Activated CD8-positive, alpha-beta memory T cell treated with anti-CD3 and anti-CD28 coated beads for 24 hours (primary cell): Measurements from ENCODE around the gene ASTN2.

Experiments
- DNase-seq: peaks from one replicate; pipeline ENCODE4 v3.0.0-alpha.2; 2020

The ASTN2 gene

DNA sequence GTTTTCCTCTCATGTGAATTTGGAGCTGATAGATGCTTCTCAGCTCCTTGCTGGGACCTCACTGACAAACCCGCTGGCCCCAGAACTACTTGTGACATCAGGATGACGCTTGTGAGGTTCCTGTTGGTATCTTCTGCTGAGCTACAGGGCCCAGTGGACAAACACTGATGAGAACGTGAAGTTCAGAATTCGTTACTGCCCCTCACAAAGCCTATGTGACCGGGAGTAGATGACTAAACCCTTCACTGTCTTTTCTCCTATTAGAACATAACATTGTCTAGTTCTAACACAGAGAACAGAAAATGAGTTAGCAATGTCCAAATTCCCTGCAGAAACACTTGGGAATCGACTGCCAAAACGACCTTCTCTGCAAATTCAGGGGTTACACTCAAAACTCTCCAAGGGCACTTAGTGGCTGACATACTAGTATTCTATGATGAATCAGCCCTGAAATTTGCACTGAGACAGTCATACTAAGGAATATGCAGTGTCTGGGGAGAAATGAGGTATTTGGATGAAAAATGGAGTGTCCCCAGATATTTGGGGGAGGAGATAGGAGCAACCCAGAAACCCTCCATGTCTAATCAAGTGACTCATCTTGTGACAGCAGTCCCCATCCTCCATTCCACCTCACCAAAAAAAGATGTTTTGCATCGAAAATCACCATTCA is 871.0 kb downstream of the ASTN2 start:
- DNase-seq: no peak

DNA sequence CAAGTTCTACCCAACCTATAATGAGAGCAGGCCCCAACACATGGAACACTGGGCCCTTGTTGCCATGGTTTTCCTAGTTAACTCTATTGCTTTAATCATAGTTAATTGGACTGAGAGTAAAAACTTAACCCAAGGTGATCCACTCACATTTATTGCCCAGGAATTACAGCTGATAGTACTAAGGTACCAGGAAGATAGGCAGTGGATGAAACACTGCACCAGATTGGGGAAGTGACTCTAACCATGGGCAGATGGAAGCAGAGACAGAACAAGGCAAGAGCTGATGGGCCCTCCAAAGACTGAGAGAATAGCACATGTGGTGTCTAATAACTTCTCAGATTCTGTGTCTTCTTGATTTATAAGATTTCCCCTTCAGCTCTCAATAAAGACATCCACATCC is 873.5 kb downstream of the ASTN2 start:
- DNase-seq: no peak

DNA sequence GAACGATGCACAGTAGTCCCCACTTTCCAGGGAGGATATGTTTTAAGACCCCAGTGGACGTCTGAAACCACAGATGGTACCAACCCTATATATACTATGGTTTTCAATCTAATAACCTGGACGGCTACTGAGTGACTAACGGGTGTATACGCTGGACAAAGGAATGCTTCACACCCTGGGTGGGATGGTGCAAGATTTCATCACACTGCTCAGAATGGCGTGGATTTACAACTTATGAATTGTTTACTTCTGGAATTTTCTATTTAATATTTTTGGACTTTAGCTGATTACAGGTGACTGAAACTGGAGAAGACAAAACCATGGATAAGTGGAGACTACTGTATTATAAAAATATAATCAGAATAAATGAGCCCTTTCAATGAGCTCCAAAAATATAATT is 875.3 kb downstream of the ASTN2 start:
- no peak for DNase-seq

DNA sequence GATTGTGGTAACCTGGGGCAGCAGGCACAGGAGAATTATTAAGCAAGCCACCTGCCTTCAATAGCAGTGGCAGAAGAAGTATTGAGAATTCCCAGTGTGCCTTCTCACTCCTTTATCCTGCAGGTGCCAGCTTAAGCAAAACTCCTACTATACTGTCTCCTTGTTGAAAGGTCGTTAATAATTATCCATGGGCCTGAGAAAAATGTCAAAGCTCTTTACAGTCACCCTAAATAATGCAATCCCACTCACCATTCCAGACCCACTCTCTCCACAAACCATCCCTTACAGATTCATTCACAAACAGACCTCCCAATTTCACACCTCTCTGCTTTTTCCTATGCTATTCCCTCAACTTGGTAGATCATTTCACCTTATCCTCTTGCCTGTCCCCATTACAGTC is 889.2 kb downstream of the ASTN2 start:
- no peak for DNase-seq

DNA sequence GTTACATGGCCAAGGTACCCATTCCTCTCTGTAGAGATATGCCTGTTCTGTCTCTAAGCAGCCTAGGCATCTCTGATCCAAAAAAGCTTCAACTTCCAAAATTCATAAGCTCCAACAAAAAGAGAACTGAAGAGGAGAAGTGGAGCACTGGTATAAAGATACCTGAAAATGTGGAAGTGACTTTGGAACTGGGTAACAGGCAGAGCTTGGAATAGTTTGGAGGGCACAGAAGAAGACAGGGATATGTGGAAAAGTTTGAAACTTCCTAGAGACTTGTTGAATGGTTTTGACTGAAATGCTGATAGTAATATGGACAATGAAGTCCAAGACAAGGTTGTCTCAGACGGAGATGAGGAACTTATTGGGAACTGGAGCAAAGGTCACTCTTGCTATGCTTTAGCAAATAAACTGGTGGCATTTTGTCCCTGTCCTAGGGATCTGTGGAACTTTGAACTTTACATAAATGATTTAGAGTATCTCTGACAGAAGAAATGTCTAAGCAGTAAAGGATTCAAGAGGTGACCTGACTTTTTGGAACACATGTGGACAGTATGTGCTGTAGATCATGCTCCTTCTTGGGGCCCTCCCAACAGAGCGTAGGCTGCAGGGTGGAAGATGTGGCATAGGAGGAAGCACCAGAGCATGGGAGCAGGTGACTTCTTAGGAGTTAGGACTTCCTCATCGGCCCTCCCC is 889.9 kb downstream of the ASTN2 start:
- no peak for DNase-seq

DNA sequence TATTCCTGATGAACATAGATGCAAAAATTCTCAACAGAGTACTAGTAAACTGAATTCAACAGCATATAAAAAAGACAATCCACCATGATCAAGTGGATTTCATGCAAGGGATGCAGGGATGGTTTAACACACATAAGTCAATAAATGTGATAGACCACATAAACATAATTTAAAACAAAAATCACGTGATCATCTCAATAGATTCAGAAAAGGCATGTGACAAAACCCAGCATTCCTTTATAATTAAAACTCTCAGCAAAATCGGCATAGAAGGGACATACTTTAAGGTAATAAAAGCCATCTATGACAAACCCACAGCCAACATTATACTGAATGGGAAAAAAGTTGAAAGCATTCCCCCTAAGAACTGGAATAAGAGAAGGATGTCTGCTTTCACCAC is 894.6 kb downstream of the ASTN2 start:
- DNase-seq: no peak

DNA sequence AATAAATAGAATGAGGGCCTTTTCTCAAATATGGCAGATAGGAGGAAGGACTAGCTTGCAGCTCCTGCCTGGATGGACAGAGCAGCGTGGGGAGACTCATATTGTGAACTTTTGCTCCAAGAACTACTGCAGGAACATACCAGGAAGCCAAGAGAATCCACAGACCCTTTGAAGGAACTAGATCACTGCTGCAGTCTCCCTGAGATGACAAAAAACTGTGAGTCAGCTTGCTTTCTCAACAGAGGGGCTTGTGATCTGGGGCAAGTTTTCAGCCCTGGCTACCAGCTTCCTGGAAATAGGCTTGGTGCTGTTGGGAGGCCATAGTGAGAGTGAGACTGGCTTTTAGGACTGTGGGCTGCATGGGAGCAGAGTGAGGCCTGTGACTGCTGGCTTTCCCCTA is 898.4 kb downstream of the ASTN2 start:
- no peak for DNase-seq

DNA sequence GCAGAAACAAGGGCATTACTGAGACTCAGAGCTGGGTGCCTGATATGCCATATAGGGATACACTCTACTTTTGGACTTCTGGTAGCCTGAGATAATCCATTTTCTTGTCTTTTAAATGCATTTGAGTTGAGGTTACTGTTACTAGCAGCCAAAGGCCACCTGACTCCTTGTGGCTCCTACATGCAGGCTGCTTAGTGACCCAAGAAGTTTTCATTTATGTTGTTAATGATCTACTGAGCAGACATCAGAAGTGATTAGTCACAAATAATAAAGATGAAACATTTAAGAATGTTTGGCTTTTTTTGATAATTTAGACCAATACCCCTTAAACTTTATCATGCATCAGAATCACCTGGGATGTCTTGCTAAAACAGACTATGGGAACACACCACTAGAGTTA is 899.3 kb downstream of the ASTN2 start:
- DNase-seq: no peak

DNA sequence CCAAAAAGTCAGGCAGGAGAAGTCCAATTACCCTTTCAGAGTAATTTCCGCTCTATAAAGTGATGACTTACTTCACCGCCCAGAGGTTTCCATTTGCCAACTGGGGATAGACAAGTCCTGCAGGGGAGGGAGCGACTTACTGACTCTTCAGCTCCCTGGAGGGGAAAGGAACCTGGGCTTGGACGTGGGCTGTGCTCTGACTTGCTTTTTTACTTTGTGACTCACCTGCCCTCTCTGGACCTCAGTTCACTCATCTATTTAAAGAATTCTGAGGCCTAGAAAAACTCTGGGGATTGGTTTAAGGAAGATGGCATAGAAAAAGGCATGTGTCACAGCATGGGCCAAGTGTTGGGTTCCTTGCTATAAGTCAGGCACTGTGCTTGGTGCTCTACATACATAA is 908.2 kb downstream of the ASTN2 start:
- DNase-seq: no peak

DNA sequence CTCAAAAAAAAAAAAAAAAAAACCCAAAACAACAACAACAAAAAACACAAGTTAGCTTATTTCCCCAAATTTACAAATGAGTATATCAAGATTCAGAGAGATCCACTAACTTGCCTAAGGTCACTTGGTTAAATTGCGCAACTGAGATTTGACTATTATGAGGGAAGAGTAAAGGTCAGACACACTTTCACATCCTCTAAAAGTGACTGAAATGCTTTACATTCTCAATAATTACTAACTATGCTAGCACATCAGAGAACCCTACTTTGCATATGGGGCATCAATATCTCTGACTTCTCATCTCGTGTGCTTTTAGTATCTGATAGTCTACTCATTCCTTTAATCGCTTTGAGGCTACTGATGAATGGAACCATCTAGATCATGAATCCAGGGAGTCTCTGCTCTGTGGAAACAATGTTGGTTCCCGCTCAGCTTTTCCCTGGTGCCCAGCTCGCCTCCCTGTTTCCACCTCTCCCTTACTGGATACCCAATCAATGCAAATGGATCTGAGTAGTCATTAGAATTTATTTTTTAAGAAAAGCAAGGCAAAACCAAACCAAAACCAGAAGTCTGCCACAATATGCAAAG is 909.9 kb downstream of the ASTN2 start:
- DNase-seq: no peak

DNA sequence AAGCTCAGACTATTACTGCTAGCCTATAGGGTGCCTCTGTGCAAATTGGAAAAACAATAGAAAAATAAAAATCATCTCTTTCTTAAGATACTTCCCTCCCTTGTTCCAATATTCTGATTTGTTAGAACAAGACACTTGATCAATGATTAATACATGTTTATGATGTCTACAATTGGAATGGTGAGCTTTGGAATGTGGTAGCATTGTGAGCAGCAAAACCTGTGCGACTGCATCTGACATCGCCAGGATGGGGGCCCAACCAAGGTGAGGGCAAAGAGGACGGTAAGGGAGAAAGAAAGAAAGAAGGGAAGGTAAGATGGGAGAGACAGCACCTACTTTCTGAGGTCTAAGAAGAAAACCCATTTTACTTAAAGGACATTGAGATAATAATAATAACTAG is 910.8 kb downstream of the ASTN2 start:
- no peak for DNase-seq

DNA sequence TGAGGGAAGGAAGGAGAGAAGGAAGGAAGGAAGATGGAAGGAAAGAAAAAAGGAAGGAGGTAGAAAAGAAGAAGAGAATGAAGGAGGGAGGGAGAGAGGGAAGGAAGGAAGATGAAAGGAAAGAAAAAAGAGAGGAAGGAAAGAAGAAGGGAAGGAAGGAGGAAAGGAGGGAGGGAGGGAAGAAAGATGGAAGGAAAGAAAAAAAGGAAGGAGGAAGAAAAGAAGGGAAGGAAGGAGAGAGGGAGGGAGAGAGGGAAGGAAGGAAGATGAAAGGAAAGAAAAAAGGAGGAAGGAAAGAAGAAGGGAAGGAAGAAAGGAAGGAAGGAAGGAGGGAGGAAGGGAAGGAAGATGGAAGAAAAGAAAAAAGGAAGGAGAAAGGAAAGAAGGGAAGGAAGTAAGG is 912.1 kb downstream of the ASTN2 start:
- no peak for DNase-seq

DNA sequence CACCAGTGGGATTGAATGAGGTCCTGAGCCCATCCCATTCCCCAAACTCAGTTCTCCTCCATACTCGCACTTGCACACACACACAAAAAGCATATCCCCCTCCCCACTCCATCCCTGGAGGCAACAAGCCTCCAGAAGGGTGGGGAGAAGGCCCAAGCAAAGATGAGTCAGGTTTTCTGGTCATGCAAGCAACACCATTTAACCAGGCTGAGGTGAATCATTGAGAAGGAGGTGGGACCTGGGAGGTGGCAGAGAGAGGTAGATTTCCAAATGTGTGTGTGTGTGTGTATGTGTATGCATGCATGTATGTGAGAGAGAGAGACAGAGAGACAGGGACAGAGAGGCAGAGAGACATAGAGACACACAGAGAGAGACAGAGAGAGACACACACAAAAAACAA is 913.0 kb downstream of the ASTN2 start:
- DNase-seq: no peak

DNA sequence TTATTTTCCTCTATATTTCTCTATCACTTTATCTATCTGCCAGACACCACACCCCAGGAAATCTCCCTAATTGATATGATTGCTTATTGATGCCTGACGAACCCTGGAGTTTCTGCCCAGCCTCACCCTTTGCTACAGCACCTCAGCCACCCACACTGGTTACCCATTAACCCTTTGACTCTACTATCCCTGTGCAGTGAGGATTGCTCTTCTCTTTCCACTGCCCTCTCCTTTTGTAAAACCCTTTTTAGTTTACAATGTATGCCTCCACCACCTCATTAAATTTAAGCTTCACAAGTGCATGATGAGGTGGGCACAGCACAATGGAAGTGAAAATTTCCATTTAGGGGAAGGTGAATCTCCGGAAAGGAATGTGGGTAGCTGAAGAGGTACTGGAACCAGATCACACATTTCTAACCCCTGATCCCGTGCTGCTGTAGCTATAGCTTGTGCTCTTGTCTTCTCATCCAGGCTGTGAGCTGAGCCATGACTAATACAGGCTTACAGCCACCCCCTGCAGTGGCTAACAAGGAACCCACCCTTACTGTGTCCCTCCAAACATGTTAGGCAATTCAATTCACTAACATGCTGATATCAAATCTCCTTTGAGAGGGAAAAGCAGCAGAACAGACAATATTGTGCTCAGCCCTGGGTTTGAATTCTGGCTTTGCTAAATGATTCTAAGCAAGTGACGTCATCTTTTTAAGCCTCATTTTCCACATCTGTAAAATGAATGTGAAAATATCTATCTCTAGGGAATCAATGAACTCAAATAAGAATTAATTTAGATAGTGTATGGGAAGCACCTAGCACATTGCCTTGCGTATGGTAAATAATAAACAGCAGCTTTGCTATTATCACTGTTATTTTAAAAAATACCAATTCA is 914.6 kb downstream of the ASTN2 start:
- DNase-seq: no peak

DNA sequence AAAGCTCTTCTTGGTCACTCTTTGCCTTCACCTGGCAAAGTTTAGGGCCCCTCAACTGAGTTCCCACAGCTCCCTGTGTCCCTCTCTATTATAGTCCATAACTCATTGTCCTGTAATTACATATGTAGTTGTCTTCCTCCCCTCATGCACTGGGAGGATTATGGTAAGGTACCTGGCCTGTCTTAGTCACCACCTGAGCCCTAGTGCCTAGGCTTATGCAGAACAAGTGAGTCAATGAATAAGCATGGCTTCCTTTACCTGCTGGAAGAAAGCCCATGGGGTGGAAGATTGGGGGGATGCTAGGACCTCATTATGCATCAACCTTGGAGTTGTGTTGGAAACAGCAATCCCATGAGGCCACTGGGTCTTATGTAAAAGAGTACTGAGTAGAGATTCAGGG is 915.4 kb downstream of the ASTN2 start:
- DNase-seq: no peak

DNA sequence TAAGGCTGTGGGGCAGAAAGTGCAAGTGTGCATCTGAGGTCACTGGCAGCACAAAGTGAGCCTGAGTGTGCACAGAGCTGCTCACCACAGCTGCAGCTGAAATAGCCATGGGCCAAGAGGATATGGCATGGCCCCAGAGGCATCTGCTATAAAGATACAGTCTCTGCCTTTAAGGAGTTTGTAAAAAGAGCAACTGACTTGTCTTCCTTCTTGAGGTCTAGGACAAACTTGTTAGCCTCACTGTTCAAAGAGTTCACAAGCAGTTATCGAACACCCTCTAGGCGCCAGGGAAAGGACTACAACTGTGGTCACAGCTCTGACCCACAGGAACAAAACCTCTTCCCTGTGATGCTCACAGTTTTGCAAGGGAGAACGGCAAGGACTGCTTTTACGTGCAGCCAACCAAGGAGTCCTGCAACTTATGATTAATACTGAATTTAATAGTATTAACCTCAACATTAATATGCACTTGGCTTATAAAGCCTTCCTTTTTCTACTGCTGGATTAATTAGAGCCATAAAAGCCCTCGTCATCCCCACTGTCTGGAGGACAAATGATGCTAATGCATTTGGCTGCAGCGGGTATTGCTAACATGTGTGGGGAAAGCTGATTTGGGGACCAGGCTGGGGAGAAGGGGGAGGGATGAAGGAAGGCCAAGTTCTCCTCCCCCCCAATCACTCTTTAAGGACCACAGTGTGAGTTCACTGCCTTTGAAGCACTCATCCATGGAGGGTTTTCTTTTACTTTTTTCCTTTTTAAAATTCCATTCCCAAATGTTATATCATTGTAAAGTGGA is 917.6 kb downstream of the ASTN2 start:
- DNase-seq: no peak

DNA sequence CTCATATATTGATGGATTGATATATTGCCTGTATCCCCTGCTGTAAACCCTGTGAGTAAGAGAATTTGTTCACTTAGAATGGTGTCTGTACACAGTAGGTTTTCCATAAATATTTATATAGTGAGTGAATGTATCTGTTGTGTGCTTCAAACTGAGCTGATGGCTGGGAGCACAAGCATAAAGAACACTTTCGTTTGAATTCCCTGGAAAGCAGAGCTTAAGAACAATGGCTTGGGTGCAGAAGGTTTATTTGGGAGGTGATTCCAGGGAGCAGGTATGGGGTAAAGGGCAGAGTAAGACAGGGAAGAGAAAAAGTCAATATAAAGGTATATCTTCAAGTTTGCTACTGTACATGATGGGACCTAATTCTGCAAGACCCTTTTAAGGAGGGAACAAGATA is 918.7 kb downstream of the ASTN2 start:
- no peak for DNase-seq

DNA sequence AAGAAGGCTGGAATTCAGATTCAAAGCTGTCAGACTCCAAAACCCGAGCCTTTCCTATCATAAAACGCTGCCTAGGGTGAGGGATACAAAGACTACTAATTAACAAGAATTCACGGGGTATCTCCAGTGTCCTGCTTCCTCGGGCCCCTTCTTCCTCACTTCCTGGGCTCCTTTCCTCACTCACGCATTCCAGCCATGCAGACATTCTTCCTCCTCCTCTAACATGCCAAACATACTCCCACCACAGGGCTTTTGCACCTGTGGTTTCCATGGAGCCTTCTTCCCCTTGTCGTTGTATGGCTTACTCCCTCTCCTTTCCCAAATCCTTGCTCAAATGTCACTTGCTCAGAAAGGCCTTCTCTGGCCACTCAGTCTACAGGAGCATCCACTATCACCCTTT is 919.1 kb downstream of the ASTN2 start:
- no peak for DNase-seq

DNA sequence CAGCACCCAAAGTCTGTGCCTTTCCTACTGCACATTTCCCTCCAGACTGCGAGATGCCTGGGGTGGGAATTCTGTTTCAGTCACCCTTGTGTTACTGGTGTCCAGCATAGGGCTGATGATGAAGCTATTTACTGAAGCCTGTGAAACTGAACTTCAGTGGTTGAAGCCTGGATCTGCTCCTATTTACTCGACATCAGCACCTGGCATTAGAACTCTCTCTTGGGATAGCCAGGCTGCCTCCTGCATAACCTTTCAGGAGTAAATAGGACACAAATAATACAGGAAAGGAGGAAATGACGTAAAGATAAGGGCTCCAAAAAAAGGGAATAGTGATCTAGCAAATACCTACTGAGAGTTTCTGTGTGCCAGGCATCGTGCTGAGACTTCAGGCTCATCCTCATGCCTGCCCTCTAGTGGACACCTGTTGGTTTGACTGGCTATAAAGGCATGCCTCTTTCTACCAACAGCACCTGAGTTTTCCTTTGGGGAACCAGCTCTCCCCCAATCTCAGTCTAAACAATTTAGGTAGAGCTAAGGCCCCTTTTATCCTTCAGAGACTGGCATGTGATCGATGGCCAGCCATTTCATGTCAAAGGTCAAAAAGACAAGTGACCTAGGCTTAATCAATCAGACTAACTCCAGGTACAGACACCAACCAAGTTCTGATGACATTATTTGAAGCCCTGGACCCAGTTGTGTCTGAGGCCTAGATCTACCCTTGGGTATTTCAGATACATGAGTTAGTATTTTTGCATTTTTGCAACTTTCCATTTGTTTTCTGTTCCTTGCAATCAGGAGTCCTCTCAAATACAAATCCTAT is 919.8 kb downstream of the ASTN2 start:
- no peak for DNase-seq

DNA sequence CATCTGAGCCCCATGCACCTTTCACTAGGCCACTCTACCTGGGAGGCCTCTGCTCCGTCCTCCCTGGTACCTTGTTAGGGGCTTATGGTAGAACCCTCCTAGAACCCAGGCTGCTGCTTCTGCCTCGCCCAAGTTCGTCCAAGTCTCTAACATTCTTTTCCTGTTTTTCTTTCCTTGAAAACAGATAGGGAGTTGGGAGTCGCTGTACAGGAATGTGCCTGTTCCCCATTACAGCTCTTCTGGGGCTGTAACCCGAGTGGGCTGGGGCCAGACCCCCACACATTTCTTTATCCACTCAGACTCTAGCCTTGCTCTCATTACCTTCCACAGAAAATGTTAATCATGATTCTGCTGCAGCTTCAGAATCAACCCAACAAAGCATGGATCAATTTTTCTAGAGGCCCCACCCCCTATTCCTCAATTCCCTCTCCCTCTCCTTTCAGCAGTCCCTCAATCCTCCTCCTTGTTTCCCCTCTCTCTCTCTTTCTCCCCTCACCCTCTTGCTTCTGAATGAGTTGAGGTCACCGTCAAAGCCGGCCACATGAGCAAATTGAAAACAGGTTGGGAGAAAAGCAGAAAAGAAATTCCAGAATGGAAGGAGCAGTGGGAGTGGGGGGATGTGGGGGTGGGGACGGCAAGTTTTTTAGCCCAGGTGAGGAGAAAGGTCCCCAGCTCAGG is 921.5 kb downstream of the ASTN2 start:
- DNase-seq: no peak

DNA sequence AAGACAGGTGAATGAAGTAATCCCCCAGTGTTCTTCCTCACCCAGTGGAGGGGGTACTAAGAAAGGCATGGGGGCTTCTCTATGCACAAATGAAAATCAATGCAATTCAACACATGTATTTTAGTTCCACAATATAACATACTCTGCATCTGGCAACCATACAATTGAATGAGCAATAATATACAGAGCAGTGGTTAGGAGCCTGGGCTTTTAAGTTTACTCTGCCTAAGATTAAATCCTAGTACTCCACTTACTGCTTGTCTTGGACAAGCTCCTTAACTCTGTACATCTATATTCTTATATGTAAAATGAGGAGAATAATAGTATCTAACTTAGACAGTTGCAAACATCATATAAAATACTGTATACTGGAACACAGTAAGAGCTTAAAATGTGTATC is 923.2 kb downstream of the ASTN2 start:
- DNase-seq: no peak
